Colonic mucosa (tissue), 4 donors: ENCODE results near the gene EPHA1. TPM values are rescaled to one million over a fixed set of nuclear protein-coding genes. Genes with fewer than 3 reads are reported as not detected.
"Not testable (repeated sequence)": the region's sequence is repeated elsewhere in the genome, so short reads cannot be mapped to it uniquely, and the experiment has no call there.

Source experiments
- DNase-seq: peaks from one replicate; pipeline ENCODE4 v3.0.0-alpha.2; 2020
- H3K27ac ChIP-seq: fragments of 200-600 bp; one replicate; pipeline ENCODE4 v1.8.0; 2021
- H3K27me3 ChIP-seq: fragments of 200-600 bp; one replicate; pipeline ENCODE4 v1.8.0; 2021
- H3K36me3 ChIP-seq: fragments of 200-600 bp; one replicate; pipeline ENCODE4 v1.8.0; 2021
- H3K4me1 ChIP-seq: fragments of 200-600 bp; one replicate; pipeline ENCODE4 v1.8.0; 2021; ENCODE audit warnings: mild to moderate bottlenecking
- H3K4me3 ChIP-seq: fragments of 200-600 bp; one replicate; pipeline ENCODE4 v1.8.0; 2021
- H3K9ac ChIP-seq, 2 donors: one replicate each; pipeline ENCODE4 v1.7.0; 2013; ENCODE audit warnings: control low read depth in 2 of 2, low read depth in 2 of 2, low read length in 2 of 2
- H3K9me3 ChIP-seq: fragments of 200-600 bp; one replicate; pipeline ENCODE4 v1.8.0; 2021
- intact Hi-C: fragments of 100-400 bp; cut with DNase I; formaldehyde crosslinking; loops from one replicate; pipeline ENCODE4 v1.14.1; 2022
- total RNA-seq, 2 donors: library from RNA; stranded (reverse); fragmentation: NEBNext Ultra II Directional in 1 of 2; extraction: Animal tissue kit (Norgen Biotek cat#: 25700) in 1 of 2; gene quantifications; one replicate each; pipeline ENCODE4 v1.2.1, GENCODE V29; 2021
- TF ChIP-seq, protein P1 (sequence below): fragments of 200-600 bp; IDR thresholded peaks from one replicate; pipeline ENCODE4 v1.8.0; 2022; ENCODE audit warnings: antibody characterized with exemption, mild to moderate bottlenecking
- donor health status: healthy.
- donor health status: DM: no; HTN: no; CAD: no.
- donor health status: DM: no; HTN: no; CAD: no.

Gene EPHA1
- total RNA-seq, 2 donors from 2014 or later: 16.0 to 18.4 TPM

DNA sequence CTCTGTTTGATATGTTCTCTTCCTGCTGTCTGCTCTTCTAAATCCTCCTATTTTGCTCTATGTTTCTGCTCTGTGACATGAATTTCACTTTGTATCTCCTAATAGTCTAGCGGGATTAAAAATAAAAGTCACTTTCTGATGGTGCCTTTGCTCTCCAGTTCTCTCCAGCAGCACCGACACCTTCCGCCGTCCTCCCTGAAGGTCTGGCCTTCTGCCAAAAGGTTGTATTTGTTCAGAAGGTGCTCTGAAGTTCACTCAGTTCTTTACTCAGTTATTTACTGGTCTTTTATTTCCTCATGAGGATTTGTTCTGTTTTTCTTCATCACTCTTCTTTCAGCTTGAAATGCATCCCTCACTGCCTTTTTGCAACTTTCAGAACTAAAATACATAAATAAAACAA is 11.2 kb upstream of the EPHA1 start:
- H3K4me1 ChIP-seq: no peaks in the 10 kb centered on the region
- intact Hi-C loops: loop anchor here (5.0 kb wide), 3 partner anchors 38 to 178 kb away; partner anchors contain the start of gene ZYX
- H3K27ac ChIP-seq: no peak overlapping the region
- no peaks in the 10 kb centered on the region for H3K27me3 ChIP-seq
- DNase-seq: peak; percentile 78
- no peak overlapping the region for H3K4me3 ChIP-seq
- H3K9ac ChIP-seq: no peak overlapping the region
- TF ChIP-seq, protein P1, sequence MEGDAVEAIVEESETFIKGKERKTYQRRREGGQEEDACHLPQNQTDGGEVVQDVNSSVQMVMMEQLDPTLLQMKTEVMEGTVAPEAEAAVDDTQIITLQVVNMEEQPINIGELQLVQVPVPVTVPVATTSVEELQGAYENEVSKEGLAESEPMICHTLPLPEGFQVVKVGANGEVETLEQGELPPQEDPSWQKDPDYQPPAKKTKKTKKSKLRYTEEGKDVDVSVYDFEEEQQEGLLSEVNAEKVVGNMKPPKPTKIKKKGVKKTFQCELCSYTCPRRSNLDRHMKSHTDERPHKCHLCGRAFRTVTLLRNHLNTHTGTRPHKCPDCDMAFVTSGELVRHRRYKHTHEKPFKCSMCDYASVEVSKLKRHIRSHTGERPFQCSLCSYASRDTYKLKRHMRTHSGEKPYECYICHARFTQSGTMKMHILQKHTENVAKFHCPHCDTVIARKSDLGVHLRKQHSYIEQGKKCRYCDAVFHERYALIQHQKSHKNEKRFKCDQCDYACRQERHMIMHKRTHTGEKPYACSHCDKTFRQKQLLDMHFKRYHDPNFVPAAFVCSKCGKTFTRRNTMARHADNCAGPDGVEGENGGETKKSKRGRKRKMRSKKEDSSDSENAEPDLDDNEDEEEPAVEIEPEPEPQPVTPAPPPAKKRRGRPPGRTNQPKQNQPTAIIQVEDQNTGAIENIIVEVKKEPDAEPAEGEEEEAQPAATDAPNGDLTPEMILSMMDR: no peak
- no peaks in the 10 kb centered on the region for H3K36me3 ChIP-seq
- H3K9me3 ChIP-seq: no peaks in the 10 kb centered on the region

DNA sequence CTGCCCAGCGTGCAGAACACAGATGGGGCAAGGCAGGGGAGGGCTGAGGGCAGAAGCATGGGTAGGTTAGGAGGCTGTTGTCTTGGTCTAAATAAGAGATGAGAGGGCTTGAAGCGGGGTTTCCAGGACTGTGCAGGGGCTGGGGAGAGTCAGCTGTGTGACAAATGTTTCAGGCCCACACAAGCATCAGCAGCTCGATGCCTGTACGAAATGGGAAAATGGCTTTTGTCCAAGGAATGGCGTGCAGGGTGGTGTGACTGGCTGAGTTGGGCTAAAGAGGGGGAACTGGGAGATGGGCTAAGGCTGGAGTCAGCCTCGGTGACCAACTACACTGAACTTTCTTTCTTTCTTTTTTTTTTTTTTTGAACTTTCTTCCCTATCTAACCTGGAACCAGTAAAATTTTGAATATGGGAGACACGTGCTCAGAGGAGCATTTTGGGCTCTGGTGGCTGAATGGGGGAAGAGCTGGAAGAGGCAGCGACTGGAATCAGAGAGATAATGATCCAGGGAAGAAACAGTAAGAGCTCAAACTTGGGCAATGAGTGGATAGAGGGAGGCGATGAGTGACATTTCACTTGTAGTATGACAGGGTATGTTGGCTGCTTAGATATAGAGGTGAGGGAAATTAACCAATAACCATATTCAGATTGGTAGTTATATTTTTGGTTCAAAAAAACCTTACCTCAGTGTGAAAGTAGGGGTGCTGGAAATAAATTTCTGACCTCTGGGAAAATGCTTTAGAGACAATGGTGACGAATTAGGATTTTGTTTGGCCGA is 10.2 kb upstream of the EPHA1 start:
- Histone ChIP-seq H3K9ac (no peak overlapping the region), H3K27me3 (no peaks in the 10 kb centered on the region), H3K4me1 (no peaks in the 10 kb centered on the region), H3K27ac (no peak overlapping the region), H3K9me3 (no peaks in the 10 kb centered on the region), H3K4me3 (no peak overlapping the region), H3K36me3 (no peaks in the 10 kb centered on the region)
- intact Hi-C loops: loop anchor here (5.0 kb wide), 3 partner anchors 37 to 177 kb away; partner anchors contain the start of gene ZYX
- DNase-seq: no peak
- TF ChIP-seq, protein P1: no peak

DNA sequence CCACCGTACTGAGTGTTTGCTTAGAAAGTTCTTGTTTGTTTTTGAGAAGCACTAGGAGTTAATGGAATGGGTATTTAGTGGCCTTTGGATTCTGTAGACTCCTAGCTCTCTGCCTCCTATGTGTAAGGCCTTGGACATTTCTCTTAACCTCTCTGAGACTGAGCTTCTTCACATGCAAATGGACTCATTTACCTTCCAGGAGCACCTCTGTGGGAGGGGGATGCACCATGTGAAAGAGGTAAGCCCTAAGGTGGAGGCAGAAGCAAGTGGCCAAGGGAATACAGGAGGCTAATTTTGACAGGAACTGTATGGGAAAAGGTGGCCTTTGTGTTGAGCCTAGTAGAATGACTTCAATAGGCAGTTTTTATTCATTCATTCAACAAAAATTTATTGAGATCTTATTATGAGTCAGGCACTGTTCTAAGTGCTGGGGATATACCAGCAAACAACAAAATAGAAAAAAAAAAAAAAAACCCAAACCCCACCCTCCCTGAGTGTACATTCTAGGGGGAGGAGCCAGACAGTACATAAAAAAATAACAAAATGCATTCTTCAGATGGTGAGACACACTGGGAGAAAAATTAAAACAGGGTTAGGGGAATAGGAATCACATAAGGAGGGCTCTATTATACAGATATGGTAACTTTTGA is 9.2 kb upstream of the EPHA1 start:
- Histone ChIP-seq H3K4me1 (no peaks in the 10 kb centered on the region), H3K36me3 (no peaks in the 10 kb centered on the region), H3K27me3 (no peaks in the 10 kb centered on the region), H3K27ac (no peak overlapping the region), H3K4me3 (no peak overlapping the region), H3K9ac (no peak overlapping the region), H3K9me3 (no peaks in the 10 kb centered on the region)
- TF ChIP-seq, protein P1: no peak
- intact Hi-C loops: loop anchor here (5.0 kb wide), 3 partner anchors 36 to 176 kb away; partner anchors contain the start of gene ZYX
- no peak for DNase-seq

- Histone ChIP-seq H3K9ac (no peak overlapping the region), H3K36me3 (no peaks in the 10 kb centered on the region), H3K27me3 (no peaks in the 10 kb centered on the region), H3K4me1 (no peaks in the 10 kb centered on the region), H3K27ac (no peak overlapping the region), H3K4me3 (no peak overlapping the region), H3K9me3 (no peaks in the 10 kb centered on the region)
- DNase-seq: no peak
- TF ChIP-seq, protein P1: peak; percentile 64
- intact Hi-C loops: loop anchor here (5.0 kb wide), 3 partner anchors 34 to 174 kb away; partner anchors contain the start of gene ZYX
Observed at GRCh38 chr7:143416565-143417149, 8.0 kb upstream of the EPHA1 start.

DNA sequence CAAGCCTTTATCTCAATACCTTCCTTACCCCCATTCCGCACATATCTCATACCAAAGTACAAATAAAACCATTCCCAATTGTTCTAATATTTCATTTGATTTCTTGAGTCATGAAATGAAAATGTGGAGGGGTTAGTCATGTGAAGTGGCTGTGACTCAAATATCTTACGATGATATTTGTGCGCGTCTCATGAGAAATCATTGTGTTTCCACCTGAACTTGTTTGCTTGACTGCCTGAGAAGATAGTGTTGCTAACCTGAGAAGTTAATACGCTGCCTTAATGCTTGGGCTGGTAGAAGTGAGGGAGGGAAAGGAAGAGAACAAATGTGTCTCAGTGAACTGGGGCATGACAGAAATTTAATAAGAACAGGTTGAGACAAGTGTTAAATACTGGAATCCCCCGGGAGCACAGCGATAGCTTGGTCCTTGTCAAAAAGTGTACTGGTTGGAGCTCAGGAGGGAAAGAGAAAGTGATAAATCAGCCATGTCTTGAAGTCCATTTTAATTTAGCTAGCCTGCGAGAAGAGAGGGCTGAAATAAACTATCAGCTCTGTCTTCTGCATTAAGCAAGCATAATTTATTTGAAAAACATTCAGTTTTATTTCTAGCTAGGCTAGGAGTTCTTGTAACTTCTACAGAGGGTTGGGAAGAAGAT is 7.2 kb upstream of the EPHA1 start:
- DNase-seq: no peak
- H3K27me3 ChIP-seq: no peaks in the 10 kb centered on the region
- no peaks in the 10 kb centered on the region for H3K4me1 ChIP-seq
- no peaks in the 10 kb centered on the region for H3K36me3 ChIP-seq
- TF ChIP-seq, protein P1: no peak
- H3K9me3 ChIP-seq: no peaks in the 10 kb centered on the region
- no peak overlapping the region for H3K4me3 ChIP-seq
- H3K9ac ChIP-seq: no peak overlapping the region
- no peak overlapping the region for H3K27ac ChIP-seq
- intact Hi-C loops: loop anchor here (5.0 kb wide), 3 partner anchors 34 to 174 kb away; partner anchors contain the start of gene ZYX

DNA sequence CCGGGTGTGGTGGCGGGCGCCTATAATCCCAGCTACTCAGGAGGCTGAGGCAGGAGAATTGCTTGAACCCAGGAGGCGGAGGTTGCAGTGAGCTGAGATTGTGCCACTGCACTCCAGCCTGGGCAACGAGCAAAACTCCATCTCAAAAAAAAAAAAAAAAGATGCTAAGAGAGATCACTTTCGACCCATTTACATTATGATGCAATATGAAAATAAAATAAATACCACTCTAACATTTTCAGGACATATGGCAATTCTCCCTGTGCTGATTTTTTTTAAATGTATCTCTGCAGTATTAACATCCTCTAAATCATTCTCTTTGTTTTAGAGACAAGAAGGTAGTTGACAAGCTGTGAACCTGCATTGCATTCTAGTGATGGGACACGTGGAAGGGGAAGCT is 6.6 kb upstream of the EPHA1 start:
- H3K4me3 ChIP-seq, DNase-seq, H3K9ac ChIP-seq, H3K27ac ChIP-seq, H3K36me3 ChIP-seq, H3K9me3 ChIP-seq, H3K27me3 ChIP-seq, H3K4me1 ChIP-seq: not testable (repeated sequence)
- intact Hi-C loops: loop anchor here (5.0 kb wide), 3 partner anchors 33 to 173 kb away; partner anchors contain the start of gene ZYX
